GM18517 (cell line): ENCODE data around the gene ZFYVE21.
"Not testable (repeated sequence)": the region's sequence is repeated elsewhere in the genome, so short reads cannot be mapped to it uniquely, and the experiment has no call there.

ENCODE experiments used
- ATAC-seq: cut with Tn5 transposase; IDR thresholded peaks from one replicate; pipeline ENCODE4 v1.9.1; 2021; ENCODE audit warnings: mild to moderate bottlenecking, moderate library complexity; ENCODE audit not compliant: unreplicated experiment

Gene ZFYVE21

DNA sequence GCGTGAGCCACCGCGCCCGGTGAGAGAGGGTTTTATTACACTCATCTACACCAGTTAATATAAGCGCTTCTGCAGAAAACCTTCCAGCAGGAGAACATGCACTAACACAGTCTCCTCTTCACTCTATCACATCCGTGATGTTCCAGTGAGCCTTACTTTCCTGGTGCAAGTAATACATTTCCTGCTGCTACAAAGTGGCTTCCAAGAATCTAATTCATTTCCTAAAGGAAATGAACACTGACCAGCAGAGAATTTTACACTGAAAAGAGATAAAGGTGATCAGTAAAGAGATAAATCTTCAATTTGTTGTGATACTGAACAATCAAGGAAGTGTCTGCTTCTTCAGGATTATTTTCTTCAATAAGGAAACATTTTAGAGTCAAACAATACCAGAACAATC lies 39.5 kb downstream of the ZFYVE21 start:
- ATAC-seq, result no peak

DNA sequence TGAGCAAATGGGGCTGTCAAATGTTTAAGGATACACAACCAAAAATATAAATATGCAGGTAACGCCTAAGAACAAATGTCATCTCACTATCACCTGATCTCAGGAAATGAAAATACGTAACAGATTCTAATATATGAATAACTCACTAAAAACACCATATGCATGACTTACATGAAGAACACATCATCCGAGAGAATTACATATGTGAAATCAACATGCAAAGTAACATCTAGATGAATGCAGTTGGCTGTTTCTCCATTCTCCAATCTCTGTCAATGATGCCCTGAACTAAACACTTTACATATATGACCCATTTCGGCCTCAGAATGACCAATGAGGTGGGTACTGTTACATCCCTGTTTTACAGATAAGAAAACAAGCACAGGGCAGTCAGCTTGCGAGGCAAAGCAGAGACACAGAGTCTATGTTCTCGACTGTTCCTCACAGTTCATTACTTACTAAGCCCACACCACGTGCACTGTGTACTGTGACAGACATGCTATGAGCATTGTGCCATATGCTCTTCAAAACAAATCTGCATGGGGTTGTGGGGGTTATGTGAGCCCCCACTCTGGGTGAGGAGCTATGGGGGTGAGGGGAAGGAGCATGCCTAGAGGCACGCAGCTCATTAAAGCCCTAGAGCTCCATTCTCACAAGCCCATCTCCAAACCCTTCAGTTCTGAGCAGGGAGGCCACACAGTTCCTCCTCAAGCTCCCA lies 42.6 kb downstream of the ZFYVE21 start:
- ATAC-seq, result no peak

DNA sequence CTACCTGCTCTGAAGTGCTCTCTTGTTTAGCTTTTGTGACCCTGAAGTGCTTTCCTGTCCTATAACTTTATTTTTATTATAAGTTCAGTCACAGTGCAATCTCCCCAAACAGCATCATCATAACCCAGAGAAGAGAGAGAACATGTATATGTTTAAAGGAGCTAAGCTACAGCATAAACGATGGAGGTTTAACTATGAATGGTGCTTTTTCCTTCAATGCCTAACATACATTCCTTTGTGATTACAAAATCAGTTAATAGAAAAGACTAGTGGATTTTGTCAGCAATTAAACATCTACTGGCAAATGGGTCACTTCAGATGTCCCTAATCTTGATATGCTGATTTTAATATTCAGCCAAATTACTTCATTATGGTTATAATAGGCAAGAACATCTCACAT lies 46.4 kb downstream of the ZFYVE21 start:
- no peak for ATAC-seq

DNA sequence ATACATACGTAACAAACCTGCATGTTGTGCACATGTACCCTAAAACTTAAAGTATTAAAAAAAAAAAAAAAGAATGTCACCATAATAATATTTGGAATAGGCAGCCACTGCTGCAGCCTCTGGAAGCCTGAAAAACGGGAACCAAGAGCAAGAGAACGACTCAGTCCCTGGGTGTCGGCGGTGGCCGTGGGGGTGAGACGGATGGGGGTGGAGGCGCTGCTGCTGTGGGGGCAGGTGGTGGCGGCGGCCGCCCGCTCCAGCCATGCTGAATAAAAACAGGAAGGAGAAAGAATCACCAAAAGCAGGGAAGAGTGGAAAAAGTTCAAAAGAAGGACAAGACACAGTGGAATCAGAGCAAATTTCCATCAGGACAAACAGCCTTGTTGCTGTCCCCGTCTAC lies 46.9 kb downstream of the ZFYVE21 start:
- no peak for ATAC-seq

DNA sequence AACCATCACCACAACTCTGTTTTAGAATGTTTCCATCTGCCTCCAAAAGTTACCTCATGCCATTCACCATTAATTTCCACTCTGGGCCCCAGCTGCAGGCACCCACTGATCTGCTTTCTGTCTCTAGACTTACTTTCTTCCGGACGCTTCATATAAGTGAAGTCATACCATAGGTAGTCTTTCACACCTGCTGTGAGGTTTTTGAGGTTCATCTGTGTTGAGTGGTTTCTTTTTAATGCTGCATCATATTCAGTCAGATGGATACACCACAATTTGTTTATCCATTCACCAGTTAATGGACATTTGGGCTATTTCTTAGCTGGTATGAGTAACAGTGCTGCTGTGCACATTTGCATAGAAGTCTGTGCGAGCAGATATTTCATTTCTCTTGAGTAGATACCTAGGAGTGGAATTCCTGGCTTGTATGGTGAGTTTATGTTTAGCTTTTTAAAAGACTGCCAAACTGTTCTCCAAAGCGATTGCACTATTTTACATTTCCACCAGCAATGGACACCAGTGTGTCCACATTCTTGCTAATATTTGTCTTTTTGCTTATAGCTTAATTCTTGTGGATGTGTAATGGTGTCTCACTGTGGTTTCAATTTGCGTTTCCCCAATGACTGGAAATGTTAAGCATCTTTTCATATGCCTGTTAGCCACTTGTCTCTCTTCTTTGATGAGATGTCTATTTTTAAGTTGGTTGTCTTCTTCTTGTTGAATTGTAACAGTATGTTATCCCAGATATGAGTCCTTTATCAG lies 48.3 kb downstream of the ZFYVE21 start:
- ATAC-seq, result no peak

DNA sequence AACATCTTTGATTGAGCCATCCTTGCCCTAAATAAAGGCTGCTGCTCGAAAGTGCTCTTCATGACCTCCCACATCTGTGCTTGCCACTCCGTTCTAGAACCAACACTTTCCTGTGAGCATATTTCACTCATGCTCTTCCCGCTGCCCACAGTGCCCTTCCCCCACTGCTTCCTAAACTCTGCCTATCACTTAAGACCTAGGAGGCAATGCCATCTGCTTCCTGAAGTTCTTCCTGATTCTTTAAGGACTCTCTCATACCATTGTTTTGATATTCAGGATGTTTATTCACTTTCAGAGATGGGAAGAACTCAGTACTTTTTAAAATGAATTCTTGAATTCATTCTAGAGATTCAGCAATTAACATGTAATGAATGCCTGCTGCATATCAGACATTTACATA lies 49.9 kb downstream of the ZFYVE21 start:
- ATAC-seq, result no peak

DNA sequence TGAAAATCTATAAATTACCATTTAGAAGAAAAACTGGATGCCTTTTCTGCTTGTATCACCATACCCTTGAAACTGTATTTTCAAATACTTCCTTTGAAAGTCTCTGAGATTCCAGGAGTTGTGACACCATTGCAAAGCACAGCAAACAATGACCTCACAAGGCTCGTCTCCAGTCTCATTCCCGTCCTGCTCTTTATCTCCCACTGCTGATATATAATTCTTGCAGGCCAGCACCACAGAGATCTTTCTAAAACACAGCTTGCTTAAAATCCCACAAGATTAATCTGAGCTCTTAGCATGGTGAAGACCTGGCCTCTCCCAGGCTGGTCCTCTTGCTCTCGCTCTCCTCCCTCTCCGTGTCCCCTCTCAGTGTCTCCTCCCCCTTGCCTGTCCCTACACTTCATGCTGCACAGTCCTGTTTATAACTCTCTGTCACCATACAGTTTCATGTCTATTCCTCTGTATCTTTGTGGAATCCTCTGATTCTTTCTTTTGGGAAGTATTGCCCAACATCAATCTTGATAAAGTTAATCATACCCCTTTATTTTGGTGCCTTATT lies 51.8 kb downstream of the ZFYVE21 start:
- no peak for ATAC-seq

DNA sequence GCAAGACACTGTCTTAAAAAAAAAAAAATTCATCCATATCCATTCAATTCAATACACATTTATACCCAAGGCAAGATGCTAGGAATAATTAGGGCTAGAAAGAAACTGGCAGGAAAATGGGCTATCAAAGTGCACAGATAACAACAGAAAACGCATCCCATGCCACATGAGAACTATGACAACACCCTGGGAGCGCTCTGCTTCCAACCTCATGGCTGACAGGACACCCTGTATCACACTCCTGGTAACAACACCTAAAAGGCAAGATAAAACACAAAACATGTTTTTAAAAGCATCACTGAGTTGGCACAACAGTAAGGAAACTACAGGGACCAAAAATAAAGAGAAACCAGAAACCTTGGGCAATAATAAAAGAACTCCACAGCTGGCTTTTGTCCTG lies 54.9 kb downstream of the ZFYVE21 start:
- no peak for ATAC-seq

DNA sequence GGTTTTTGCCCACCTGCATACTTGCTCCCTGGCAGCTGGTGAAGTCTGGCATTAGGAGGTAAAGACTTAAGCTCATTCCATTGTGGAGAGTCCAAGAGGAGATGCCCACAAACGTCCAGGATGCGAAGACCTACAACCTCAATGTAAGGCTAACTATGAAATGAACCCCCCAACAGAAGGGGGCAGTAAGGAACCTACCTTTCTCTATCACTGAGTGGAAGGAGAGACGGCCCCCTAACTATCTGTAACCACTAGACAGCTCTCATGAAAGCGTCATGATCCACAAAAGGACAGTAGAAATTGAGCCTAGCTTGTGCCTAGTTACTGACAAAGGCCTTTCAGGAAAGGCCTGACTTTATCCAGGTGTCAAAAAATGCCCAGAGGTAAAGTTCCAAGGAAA lies 55.3 kb downstream of the ZFYVE21 start:
- ATAC-seq, result no peak

DNA sequence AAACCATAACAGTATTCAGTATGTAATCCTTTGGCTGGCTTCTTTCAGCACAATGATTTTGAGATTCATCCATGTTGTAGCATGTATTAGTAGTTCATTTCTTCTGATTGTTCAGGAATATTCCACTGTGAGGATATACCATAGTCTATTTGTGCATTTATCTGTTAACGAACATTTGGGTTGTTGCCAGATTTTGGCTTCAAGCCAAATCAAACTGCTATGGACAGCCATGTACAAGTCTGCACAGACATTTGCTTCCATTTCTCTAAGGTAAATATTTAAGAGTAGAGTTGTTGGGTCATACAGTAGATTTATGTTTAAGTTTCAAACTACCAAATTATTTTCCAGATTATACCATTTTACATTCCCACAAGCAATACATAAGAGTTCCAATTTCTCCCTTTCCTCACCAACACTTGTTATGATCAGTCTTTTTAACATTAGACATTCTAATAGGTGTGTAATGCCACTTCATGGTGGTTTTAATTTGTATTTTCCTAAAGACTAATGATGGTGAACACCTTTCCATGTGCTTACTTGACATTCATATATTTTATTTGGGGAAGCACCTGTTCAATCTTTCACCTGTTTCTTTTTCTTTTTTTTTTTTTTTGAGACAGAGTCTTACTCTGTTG lies 56.6 kb downstream of the ZFYVE21 start:
- no peak for ATAC-seq

DNA sequence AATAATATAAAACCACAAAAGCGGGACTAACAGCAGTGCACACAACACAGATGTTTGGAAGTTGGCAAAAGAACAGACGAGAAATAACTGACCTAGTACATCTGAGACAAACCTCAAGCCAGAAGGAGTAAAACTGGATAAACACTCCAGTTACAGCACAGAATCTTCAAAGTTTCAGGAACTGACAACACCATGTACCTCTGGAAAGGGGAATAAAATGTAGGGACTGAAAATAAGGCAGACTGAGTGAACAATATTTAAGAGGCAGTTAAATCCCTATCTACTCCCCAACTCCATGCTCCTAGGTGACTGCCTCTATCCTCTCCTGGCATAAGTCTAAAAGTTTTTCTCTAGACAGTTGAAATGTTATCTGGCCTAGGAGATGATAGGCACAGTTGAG lies 57.9 kb downstream of the ZFYVE21 start:
- ATAC-seq, result no peak

DNA sequence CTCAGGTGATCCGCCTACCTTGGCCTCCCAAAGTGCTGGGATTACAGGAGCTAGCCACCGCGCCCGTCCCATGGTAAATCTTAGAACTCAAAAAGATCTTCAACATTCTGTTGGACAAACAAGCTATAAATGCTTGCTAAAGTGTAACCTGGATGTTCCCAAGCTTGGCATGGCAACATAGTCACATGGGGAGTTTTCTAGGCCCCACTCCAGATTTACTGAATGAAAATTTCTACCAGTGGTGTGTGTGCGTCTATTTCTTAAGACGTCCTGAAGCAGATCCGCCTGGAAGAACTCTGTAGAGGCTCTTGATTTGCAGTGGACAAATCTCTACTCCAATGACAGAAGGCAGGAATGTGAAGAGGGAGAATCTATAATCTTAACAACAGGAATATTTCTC lies 59.9 kb downstream of the ZFYVE21 start:
- ATAC-seq, result no peak

DNA sequence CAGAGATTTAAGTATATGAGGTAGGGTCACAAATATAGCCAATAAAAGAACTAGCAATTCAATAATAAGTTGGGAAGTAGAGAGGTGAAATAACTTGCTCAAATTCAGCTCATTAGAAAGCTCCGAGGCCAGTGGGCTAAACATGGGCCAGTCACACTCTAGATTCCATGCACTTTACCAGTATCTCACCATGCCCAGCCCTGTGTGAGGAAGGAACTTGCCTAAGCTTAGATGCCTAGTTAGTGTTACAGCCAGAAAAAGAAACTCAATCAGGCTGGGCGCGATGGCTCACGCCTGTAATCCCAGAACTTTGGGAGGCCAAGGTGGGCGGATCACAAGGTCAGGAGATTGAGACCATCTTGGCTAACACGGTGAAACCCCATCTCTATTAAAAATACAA lies 60.7 kb downstream of the ZFYVE21 start:
- not testable (repeated sequence) for ATAC-seq

DNA sequence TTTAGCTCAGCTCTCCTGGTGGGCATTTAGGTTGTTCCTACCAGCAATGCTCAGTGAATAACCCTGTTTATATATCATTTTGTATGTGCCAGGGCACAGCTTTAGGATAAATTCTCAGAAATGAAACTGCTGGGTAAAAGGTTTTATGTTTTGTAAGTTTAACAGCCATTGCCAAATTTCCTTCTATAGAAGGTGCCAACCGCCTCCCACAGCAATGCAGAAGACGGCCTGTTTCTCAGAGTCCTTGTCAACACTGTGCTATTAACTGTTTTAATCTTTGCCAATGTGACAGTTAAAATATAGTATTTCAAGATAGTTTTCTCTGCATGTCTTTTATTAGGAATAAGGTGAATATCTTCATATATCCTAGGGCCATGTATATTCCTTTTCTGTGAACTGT lies 66.8 kb downstream of the ZFYVE21 start:
- no peak for ATAC-seq
